Measurements from ENCODE around the gene HOMER1.

Gene HOMER1

DNA sequence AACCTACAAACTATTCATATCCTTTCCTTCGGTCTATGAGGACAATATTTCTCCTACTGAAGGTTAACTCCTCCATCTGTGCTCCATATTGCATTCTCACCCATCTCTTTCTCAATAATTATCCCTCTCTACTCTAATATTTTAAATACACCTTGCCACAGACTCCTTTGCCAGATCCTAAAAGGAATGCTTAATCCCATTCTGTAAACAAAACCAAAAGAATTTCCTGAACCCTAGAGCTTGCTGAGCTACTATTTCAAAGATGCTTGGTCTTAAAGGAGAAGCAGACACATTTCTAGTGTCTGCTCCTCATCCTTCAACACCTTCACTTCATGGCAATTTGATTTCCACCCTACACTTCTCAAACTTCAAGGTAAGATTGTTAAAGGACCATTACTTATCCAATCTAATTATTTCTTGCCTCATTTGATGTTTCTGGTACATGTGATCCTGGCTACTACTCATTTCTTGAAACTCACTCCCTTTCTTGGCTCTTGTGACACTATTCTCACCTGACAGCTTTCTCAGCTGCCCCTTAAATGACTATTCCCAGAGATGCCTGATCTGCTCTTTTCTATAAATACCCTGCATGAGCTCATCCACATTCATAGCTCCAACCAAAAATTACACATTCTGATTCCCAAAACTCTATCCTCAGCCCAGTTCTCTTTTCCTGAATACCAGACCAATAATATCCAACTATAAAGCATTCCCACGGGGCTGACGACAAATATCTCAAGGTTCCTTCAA, 20.2 kb downstream of the HOMER1 start:
- no peak overlapping the region for H3K27ac ChIP-seq
- H3K36me3 ChIP-seq = 0 out of 2 replicates have a peak, but pooled peaks cover 7% of the 10 kb centered on the region
- no peak for TF ChIP-seq Cebpa-rat (IDR thresholded peaks at IDR 0.05)
- no peaks in the 10 kb centered on the region for H3K27me3 ChIP-seq
- no peak overlapping the region for H3K4me2 ChIP-seq
- no peak overlapping the region for H3K9ac ChIP-seq
- no peaks in the 10 kb centered on the region for H3K9me3 ChIP-seq
- H4K20me1 ChIP-seq = 0 out of 2 replicates have a peak, but pooled peaks cover 5% of the 10 kb centered on the region
- H3K4me3 ChIP-seq = no peak overlapping the region
- no peaks in the 10 kb centered on the region for H3K4me1 ChIP-seq

DNA sequence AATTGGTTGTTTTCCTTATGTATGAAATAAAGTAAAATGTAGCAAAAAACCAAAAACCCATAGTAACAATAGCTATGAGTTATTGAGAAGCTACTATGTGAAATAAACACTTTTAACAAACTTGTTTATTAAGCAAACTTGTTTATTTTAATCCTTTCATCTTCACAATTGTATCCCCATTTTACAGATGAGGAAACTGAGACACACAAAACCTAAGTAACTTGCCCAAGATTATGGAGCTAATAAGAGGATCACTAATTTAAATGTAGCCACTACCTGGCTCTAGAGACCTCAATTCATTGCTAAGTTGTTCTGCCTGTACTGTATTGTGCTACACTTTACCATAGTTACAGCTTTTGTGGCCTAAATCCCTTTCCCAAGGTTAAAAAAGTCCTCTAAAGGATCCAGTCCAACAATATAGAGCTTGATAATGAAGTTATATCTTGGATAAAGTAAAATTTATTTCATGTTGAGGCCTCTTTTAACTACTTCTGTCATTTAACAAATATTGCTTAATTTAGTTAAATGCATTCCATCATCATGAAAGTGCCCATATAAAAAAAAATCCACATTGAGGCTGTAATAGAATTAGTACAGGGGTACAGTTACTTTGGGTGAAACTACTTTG, 22.1 kb downstream of the HOMER1 start:
- no peaks in the 10 kb centered on the region for H4K20me1 ChIP-seq
- TF ChIP-seq Cebpa-rat (IDR thresholded peaks at IDR 0.05) = no peak
- H3K4me3 ChIP-seq = no peak overlapping the region
- no peak overlapping the region for H3K9ac ChIP-seq
- no peak overlapping the region for H3K4me2 ChIP-seq
- H3K9me3 ChIP-seq = no peaks in the 10 kb centered on the region
- no peaks in the 10 kb centered on the region for H3K27me3 ChIP-seq
- H3K27ac ChIP-seq = no peak overlapping the region
- H3K36me3 ChIP-seq = 0 out of 2 replicates have a peak, but pooled peaks cover 9% of the 10 kb centered on the region
- H3K4me1 ChIP-seq = no peaks in the 10 kb centered on the region

DNA sequence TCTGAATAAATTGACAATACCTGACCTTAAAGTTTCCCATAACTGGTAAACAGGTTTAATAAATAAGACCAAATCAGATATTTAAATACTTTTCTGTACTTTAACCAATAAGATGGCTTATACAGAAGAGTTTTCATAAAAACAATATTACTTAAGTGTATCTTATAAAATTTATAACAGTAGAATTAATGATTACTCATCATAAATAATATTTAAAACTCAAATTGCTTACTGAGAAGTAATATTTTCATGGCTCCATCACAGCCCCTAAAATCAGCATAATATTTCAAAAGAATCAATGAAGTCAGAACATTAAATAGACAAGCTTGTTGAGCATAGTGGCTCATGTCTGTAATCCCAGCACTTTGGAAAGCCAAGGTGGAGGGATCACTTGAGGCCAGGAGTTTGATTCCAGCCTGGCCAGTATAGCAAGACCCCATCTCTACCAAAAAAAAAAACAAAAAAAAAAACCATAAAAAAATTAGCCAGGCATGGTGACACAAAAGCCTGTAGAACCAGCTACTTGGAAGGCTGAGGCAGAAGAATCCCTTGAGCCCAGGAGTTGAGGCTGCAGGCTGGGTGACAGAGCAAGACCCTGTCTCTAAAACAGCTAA, 23.5 kb downstream of the HOMER1 start:
- Histone ChIP-seq H3K27ac (no peak overlapping the region), H3K4me1 (no peaks in the 10 kb centered on the region), H3K4me3 (no peak overlapping the region), H3K36me3 (peaks cover 14% of the 10 kb centered on the region; the same call in 1 of the 2 replicates), H4K20me1 (no peaks in the 10 kb centered on the region), H3K4me2 (no peak overlapping the region), H3K9ac (no peak overlapping the region), H3K27me3 (no peaks in the 10 kb centered on the region), H3K9me3 (peaks cover 6% of the 10 kb centered on the region; the same call in 1 of the 2 replicates)
- no peak for TF ChIP-seq Cebpa-rat (IDR thresholded peaks at IDR 0.05)

DNA sequence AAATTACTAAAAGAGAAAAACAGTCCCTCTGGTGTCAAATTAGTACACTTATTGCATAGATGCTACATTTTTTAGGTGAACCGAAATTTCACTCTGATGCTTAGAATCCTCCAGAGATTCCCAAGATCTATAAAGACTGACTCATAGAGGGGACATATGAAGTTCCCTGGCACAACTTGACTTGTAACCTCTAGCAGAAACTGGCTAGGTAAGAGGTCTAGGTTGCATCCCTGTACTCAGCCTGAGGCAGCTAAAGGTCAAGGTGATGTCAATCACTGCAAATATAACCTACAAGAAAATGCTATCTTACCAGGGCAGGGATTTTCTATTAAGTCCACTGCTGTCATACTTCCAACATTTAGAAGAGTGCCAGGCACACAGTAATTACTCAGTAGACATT, 24.2 kb downstream of the HOMER1 start:
- Histone ChIP-seq H3K27ac (no peak overlapping the region), H4K20me1 (no peaks in the 10 kb centered on the region), H3K4me1 (no peaks in the 10 kb centered on the region), H3K4me2 (no peak overlapping the region), H3K9me3 (peaks cover 12% of the 10 kb centered on the region), H3K36me3 (peaks cover 16% of the 10 kb centered on the region), H3K4me3 (no peak overlapping the region), H3K9ac (no peak overlapping the region), H3K27me3 (no peaks in the 10 kb centered on the region)
- TF ChIP-seq Cebpa-rat (IDR thresholded peaks at IDR 0.05) = no peak

DNA sequence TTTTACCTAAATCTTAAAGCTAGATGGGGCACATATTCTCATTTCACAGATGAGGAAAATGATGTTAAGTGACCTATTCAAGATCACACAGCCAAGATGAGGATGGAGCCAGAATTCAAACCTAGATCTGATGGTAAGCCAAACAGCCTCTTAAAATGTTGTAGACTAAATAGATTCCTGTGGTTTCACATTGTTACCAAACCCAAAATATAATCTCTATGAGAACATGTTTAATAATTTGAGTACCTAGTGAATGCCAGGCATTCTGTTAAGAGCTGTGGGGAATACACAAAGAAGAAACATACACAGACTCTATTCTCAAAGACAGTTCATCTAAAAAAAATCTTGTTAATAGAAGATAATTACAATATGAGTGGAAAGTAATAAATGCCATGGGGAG, 25.2 kb downstream of the HOMER1 start:
- TF ChIP-seq Cebpa-rat (IDR thresholded peaks at IDR 0.05) = no peak
- H4K20me1 ChIP-seq = no peaks in the 10 kb centered on the region
- no peaks in the 10 kb centered on the region for H3K27me3 ChIP-seq

DNA sequence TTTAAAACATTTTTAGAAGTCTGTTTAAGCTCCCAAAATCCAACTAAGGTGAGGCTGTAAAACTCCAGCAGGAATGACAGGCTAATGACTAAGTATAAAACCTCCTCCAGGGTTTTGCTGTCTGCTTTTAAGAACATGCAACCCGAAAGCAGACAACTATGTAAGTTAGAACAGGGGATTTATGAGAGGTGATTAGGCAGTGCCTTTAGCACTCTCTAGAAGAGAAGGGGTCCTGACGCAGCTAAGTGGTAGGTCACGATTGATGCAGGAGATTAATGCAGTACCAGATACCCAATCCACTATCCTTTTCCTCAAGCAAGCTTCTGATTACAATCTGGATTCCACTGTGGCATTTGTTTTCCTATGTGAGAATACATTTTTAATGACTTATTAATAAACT, 25.9 kb downstream of the HOMER1 start:
- H4K20me1 ChIP-seq = no peaks in the 10 kb centered on the region
- H3K4me1 ChIP-seq = no peaks in the 10 kb centered on the region
- H3K36me3 ChIP-seq = peaks cover 23% of the 10 kb centered on the region
- no peak overlapping the region for H3K9ac ChIP-seq
- no peak overlapping the region for H3K4me2 ChIP-seq
- no peak for TF ChIP-seq Cebpa-rat (IDR thresholded peaks at IDR 0.05)
- H3K4me3 ChIP-seq = no peak overlapping the region
- no peak overlapping the region for H3K27ac ChIP-seq
- H3K9me3 ChIP-seq = peaks cover 24% of the 10 kb centered on the region
- no peaks in the 10 kb centered on the region for H3K27me3 ChIP-seq

More for the DNA sequence above, 25.2 kb downstream of the HOMER1 start:
- no peaks in the 10 kb centered on the region for H3K4me1 ChIP-seq
- H3K27ac ChIP-seq = no peak overlapping the region
- H3K4me3 ChIP-seq = no peak overlapping the region
- no peak overlapping the region for H3K4me2 ChIP-seq
- peaks cover 20% of the 10 kb centered on the region for H3K9me3 ChIP-seq
- peaks cover 23% of the 10 kb centered on the region for H3K36me3 ChIP-seq
- no peak overlapping the region for H3K9ac ChIP-seq

DNA sequence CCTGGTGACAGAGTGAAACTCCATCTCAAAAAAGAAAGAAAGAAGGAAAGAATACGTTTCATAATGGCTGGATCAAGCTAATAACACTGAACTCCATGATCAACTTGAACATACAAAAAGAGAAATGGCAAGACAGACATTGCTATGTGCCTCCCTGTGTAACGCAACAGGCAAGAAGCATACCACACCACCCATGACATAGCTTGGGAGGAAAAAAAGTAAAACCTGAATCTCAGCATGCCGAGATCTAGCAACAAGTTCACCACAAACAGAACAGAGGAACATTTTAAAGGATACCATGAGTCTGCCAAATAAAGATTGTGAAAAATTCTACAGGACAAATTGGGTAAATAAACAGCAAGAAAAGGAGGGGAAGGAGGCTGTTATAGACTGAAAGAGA, 26.7 kb downstream of the HOMER1 start:
- H3K4me3 ChIP-seq = no peak overlapping the region
- H3K27ac ChIP-seq = no peak overlapping the region
- H4K20me1 ChIP-seq = no peaks in the 10 kb centered on the region
- no peak overlapping the region for H3K4me2 ChIP-seq
- peaks cover 23% of the 10 kb centered on the region for H3K36me3 ChIP-seq
- H3K9me3 ChIP-seq = peaks cover 24% of the 10 kb centered on the region
- no peak overlapping the region for H3K9ac ChIP-seq
- H3K27me3 ChIP-seq = no peaks in the 10 kb centered on the region
- TF ChIP-seq Cebpa-rat (IDR thresholded peaks at IDR 0.05) = no peak
- H3K4me1 ChIP-seq = no peaks in the 10 kb centered on the region

DNA sequence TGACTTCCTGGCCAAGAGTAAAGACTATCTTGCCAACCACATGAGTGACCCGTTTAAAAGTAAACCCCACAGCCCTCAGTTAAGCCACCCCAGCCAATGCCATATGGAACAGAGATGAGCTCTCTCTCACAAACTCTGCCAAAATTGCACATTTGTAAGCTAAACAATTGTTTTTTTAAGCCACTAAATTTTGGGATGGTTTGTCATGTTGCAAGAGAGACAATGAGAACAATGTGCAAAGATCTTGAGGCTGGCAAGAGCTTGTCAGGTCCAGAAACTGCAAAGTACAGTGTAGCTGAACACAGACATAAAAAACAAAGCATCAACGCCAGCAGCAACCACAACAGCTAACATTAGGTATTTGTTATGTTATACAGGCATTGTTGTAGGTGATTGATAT, 27.8 kb downstream of the HOMER1 start:
- no peak for TF ChIP-seq Cebpa-rat (IDR thresholded peaks at IDR 0.05)
- Histone ChIP-seq H3K4me3 (no peak overlapping the region), H3K27ac (no peak overlapping the region), H3K9me3 (peaks cover 24% of the 10 kb centered on the region), H4K20me1 (no peaks in the 10 kb centered on the region), H3K9ac (no peak overlapping the region), H3K4me1 (no peaks in the 10 kb centered on the region), H3K36me3 (peaks cover 21% of the 10 kb centered on the region), H3K4me2 (no peak overlapping the region), H3K27me3 (no peaks in the 10 kb centered on the region)

DNA sequence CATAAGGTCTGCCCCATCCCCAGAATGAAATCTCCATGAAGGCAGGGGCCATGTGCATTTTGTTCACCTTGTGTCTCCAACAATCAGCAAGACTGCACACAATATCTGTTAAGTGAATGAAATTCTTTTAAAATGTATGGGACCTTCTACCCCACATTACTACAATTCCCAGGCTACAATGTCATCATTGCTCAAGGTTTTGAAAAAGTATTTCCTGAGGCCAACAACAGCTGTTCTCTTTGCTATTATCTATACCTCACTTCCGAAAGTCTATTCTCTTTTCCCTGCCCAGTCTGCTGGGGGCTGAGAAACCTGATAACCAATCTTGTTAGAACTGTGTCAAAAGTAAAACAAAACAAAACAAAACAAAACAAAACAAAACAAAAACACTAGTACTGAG, 29.2 kb downstream of the HOMER1 start:
- H3K4me1 ChIP-seq = no peaks in the 10 kb centered on the region
- no peaks in the 10 kb centered on the region for H4K20me1 ChIP-seq
- no peaks in the 10 kb centered on the region for H3K27me3 ChIP-seq
- TF ChIP-seq Cebpa-rat (IDR thresholded peaks at IDR 0.05) = no peak
- no peak overlapping the region for H3K4me3 ChIP-seq
- no peak overlapping the region for H3K9ac ChIP-seq
- no peak overlapping the region for H3K27ac ChIP-seq
- H3K36me3 ChIP-seq = peaks cover 19% of the 10 kb centered on the region
- no peak overlapping the region for H3K4me2 ChIP-seq
- H3K9me3 ChIP-seq = peaks cover 24% of the 10 kb centered on the region

DNA sequence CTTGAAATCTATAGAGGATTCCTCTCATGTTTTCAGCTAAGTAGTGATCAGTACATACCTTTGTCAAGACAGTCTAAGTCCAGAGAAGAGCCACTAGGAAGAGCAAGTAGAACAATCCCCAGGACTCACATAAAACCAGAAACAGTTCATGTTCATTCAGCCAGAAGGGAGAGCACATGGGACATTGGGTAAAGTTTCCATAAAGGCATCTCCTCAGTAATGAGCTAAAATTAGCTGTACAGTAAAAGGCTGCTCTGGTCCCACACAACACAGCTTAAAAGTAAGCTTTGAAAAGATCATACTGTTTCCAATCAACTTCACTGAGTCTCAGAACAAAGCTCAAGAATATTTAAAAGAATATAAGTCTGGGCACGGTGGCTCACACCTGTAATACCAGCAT, 32.4 kb downstream of the HOMER1 start:
- no peaks in the 10 kb centered on the region for H3K4me1 ChIP-seq
- no peaks in the 10 kb centered on the region for H4K20me1 ChIP-seq
- no peak overlapping the region for H3K9ac ChIP-seq
- no peak overlapping the region for H3K4me2 ChIP-seq
- peaks cover 15% of the 10 kb centered on the region for H3K36me3 ChIP-seq
- H3K9me3 ChIP-seq = peaks cover 24% of the 10 kb centered on the region
- no peak for TF ChIP-seq Cebpa-rat (IDR thresholded peaks at IDR 0.05)
- no peaks in the 10 kb centered on the region for H3K27me3 ChIP-seq
- H3K4me3 ChIP-seq = no peak overlapping the region
- no peak overlapping the region for H3K27ac ChIP-seq
